ENCODE measurements around the gene UBASH3B.
A peak's percentile ranks its signal among the peaks of the same experiment; 100 is the strongest.
"Not testable (repeated sequence)": the region's sequence is repeated elsewhere in the genome, so short reads cannot be mapped to it uniquely, and the experiment has no call there.

Gene UBASH3B

GRCh38 chr11:122655527-122656072 lies at the start of gene UBASH3B:
Gene UBASH3B (plus strand): TSS chr11:122655722. CDS start chr11:122656050, 328 bp downstream.
- peak; percentile 85 for DNase-seq (ENCODE audit: low spot score)

- DNase-seq (ENCODE audit: low spot score) = not testable (repeated sequence)
Observed at GRCh38 chr11:122607162-122607561, 48.4 kb upstream of the UBASH3B start.

GRCh38 chr11:122612123-122612824 lies 43.2 kb upstream of the UBASH3B start:
- DNase-seq (ENCODE audit: low spot score) = no peak

- DNase-seq (ENCODE audit: low spot score) = no peak
Observed at GRCh38 chr11:122616718-122617117, 38.8 kb upstream of the UBASH3B start.

- no peak for DNase-seq (ENCODE audit: low spot score)
Observed at GRCh38 chr11:122617297-122617696, 38.2 kb upstream of the UBASH3B start.

GRCh38 chr11:122617926-122618325 lies 37.6 kb upstream of the UBASH3B start:
- DNase-seq (ENCODE audit: low spot score) = no peak

- DNase-seq (ENCODE audit: low spot score) = no peak
Observed at GRCh38 chr11:122618927-122619326, 36.6 kb upstream of the UBASH3B start.

- DNase-seq (ENCODE audit: low spot score) = no peak
Observed at GRCh38 chr11:122619757-122620156, 35.8 kb upstream of the UBASH3B start.

- DNase-seq (ENCODE audit: low spot score) = not testable (repeated sequence)
Observed at GRCh38 chr11:122625501-122625900, 30.0 kb upstream of the UBASH3B start.

- no peak for DNase-seq (ENCODE audit: low spot score)
Observed at GRCh38 chr11:122625976-122626665, 29.4 kb upstream of the UBASH3B start.

- DNase-seq (ENCODE audit: low spot score) = no peak
Observed at GRCh38 chr11:122627745-122628144, 27.8 kb upstream of the UBASH3B start.

- DNase-seq (ENCODE audit: low spot score) = peak; percentile 82
Observed at GRCh38 chr11:122628810-122629555, 26.5 kb upstream of the UBASH3B start.

- DNase-seq (ENCODE audit: low spot score) = no peak
Observed at GRCh38 chr11:122632181-122632824, 23.2 kb upstream of the UBASH3B start.

- peak; percentile 61 for DNase-seq (ENCODE audit: low spot score)
Observed at GRCh38 chr11:122633219-122633829, 22.2 kb upstream of the UBASH3B start.

GRCh38 chr11:122634501-122634900 lies 21.0 kb upstream of the UBASH3B start:
- peak; percentile 51 for DNase-seq (ENCODE audit: low spot score)

GRCh38 chr11:122637541-122637940 lies 18.0 kb upstream of the UBASH3B start:
- no peak for DNase-seq (ENCODE audit: low spot score)

- peak; percentile 69 for DNase-seq (ENCODE audit: low spot score)
Observed at GRCh38 chr11:122642472-122642922, 13.0 kb upstream of the UBASH3B start.

GRCh38 chr11:122642971-122643370 lies 12.6 kb upstream of the UBASH3B start:
- DNase-seq (ENCODE audit: low spot score) = no peak

GRCh38 chr11:122645847-122646246 lies 9.7 kb upstream of the UBASH3B start:
- no peak for DNase-seq (ENCODE audit: low spot score)

GRCh38 chr11:122646549-122647340 lies 8.8 kb upstream of the UBASH3B start:
- DNase-seq (ENCODE audit: low spot score) = no peak
